Cardiac muscle cell (in vitro differentiated cells and primary cell): ENCODE data around the gene PFKFB2. TPM values are rescaled to one million over a fixed set of nuclear protein-coding genes. Genes with fewer than 3 reads are reported as not detected.

Source experiments
- DNase-seq, 2 donors: peaks; one replicate each; pipeline versions ENCODE4 v3.0.0 to v3.0.0-alpha.2; 2010 to 2017; ENCODE audit warnings: low read depth in 1 of 2, low spot score in 1 of 2
- H3K27ac ChIP-seq: fragments of 200-600 bp; sonication (generic); 2 replicates; pipeline ENCODE4 v1.5.1; 2016
- H3K27me3 ChIP-seq: fragments of 200-600 bp; sonication (generic); 2 replicates; pipeline ENCODE4 v1.6.0; 2016; ENCODE audit warnings: control low read depth
- H3K36me3 ChIP-seq: fragments of 200-600 bp; sonication (generic); 2 replicates; pipeline ENCODE4 v1.5.1; 2016; ENCODE audit warnings: control low read depth
- H3K4me1 ChIP-seq: fragments of 200-600 bp; sonication (generic); 2 replicates; pipeline ENCODE4 v1.8.1; 2017; ENCODE audit warnings: low read depth, mild to moderate bottlenecking, mixed run types
- H3K4me3 ChIP-seq: fragments of 200-600 bp; sonication (generic); 2 replicates; pipeline ENCODE4 v1.5.1; 2016; ENCODE audit warnings: mild to moderate bottlenecking
- H3K9me3 ChIP-seq: fragments of 200-600 bp; sonication (generic); 2 replicates; pipeline ENCODE4 v1.5.1; 2017; ENCODE audit warnings: low read depth, mild to moderate bottlenecking, control low read depth
- polyA plus RNA-seq: library from polyadenylated mRNA; unstranded; fragments of >200 nt; fragmentation: Nextera tagmentation; extraction: Ambion mirVana; gene quantifications from 2 replicates; pipeline ENCODE4 v1.2.1, GENCODE V29; 2016
- total RNA-seq: library from RNA; depleted of rRNA; stranded (reverse); fragments of >200 nt; gene quantifications from 2 replicates; pipeline ENCODE4 v1.2.3, GENCODE V29; 2016
- TF ChIP-seq, protein P1 (sequence below): IDR thresholded peaks from 2 replicates; pipeline ENCODE4 v1.5.1; 2012; ENCODE audit warnings: low read depth, mild to moderate bottlenecking, low read length

Gene PFKFB2
- total and polyA plus RNA-seq, 2 experiments from 2014 or later, result 3.6 to 6.0 TPM

DNA sequence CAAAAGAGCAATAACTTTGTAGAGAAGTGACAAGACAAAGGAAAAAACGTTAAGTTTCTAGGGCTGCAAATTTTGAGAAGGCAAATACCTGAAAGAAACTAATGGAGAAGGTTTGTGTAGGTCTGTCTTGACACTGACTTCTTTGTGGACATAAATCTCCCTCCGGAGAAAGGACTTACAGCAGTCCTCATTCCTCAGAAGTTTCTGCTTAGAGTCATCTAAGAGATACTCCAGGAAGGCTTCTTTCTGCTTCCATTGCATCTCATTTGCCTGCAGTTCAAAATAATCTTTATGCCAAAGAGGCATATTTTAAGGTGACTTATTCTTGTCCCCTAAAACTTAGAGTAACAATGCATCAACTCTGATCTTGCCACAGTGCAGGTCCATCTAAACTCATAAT is 31.2 kb downstream of the PFKFB2 start:
- Histone ChIP-seq H3K36me3 (no peaks in the 10 kb centered on the region), H3K27ac (no peak overlapping the region), H3K4me1 (peaks cover 2% of the 10 kb centered on the region), H3K9me3 (no peaks in the 10 kb centered on the region), H3K27me3 (no peaks in the 10 kb centered on the region), H3K4me3 (no peak overlapping the region)
- TF ChIP-seq, protein P1, sequence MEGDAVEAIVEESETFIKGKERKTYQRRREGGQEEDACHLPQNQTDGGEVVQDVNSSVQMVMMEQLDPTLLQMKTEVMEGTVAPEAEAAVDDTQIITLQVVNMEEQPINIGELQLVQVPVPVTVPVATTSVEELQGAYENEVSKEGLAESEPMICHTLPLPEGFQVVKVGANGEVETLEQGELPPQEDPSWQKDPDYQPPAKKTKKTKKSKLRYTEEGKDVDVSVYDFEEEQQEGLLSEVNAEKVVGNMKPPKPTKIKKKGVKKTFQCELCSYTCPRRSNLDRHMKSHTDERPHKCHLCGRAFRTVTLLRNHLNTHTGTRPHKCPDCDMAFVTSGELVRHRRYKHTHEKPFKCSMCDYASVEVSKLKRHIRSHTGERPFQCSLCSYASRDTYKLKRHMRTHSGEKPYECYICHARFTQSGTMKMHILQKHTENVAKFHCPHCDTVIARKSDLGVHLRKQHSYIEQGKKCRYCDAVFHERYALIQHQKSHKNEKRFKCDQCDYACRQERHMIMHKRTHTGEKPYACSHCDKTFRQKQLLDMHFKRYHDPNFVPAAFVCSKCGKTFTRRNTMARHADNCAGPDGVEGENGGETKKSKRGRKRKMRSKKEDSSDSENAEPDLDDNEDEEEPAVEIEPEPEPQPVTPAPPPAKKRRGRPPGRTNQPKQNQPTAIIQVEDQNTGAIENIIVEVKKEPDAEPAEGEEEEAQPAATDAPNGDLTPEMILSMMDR, result no peak
- DNase-seq, result no peak

DNA sequence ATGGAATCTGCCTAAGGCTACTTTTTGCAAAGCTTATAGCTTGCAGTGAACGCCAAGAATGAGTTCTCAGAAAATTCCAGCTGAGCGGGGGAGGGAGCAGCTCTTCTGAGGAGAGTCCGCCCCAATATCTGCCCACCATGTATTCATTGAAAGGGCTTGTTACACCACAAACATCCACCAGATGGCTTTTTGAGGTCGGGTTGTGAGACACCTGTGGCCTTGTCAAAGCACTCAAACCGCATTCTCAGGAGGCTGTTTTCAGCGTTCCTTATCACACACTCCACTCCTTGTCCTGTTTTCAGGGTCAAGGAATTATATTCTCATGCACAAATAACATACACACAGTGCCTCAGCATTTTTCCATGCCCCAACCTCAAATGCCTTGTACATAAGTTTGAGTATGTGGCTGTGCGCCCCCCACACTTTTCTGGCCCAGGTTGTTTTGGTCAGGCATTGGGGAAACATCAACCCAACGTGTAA is 31.7 kb downstream of the PFKFB2 start:
- Histone ChIP-seq H3K27me3 (no peaks in the 10 kb centered on the region), H3K27ac (no peak overlapping the region), H3K36me3 (no peaks in the 10 kb centered on the region), H3K4me3 (no peak overlapping the region), H3K9me3 (no peaks in the 10 kb centered on the region), H3K4me1 (peaks cover 2% of the 10 kb centered on the region)
- TF ChIP-seq, protein P1, result peak; percentile 66
- DNase-seq, result peak; percentile 79 to 83

DNA sequence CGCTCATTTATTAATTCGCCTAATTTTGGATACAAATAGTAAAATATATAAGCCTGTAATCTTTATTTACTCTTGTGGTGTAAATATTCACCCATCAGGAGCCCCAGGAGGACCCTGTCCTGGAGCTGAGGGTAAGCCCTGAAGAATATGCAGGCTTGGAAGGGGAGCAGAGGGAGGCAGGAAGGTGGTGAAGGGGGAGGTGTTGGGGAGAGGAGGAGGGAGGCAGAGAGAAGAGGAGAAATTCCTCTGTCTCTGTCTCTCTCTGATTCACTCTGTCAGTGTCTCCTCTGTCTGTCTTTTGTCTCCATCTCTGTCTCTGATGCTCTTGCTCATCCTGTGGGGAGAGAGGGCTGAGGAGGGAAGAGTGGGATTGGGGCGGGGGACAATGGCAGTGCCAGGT is 32.8 kb downstream of the PFKFB2 start:
- TF ChIP-seq, protein P1, result no peak
- no peak for DNase-seq
- H3K27ac ChIP-seq, result no peak overlapping the region
- H3K27me3 ChIP-seq, result no peaks in the 10 kb centered on the region
- peaks cover 2% of the 10 kb centered on the region for H3K4me1 ChIP-seq
- no peaks in the 10 kb centered on the region for H3K9me3 ChIP-seq
- no peaks in the 10 kb centered on the region for H3K36me3 ChIP-seq
- no peak overlapping the region for H3K4me3 ChIP-seq

DNA sequence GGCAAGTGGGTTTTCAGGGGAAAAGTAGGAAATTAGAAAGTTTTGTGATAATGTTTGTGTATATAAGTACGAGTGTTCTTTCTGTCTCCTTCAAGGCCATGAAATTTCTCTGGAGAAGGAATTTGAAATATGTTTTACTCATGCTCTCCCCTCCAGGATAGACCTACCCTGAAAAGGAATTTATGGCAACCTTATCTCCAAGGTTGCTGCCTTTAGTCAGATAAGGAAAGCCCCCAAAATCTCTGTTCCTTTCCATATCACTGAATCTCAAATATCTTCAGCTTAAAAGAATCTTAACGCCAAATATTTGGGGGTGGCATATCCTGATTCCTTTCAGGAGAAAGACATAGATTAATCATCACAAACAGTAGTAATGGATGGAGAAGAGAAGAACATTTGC is 35.1 kb downstream of the PFKFB2 start:
- DNase-seq, result peak in 1 of 2 donors; percentile 5
- Histone ChIP-seq H3K36me3 (no peaks in the 10 kb centered on the region), H3K27ac (no peak overlapping the region), H3K4me3 (no peak overlapping the region), H3K27me3 (no peaks in the 10 kb centered on the region), H3K4me1 (peaks cover 2% of the 10 kb centered on the region), H3K9me3 (no peaks in the 10 kb centered on the region)
- TF ChIP-seq, protein P1, result no peak

- no peaks in the 10 kb centered on the region for H3K27me3 ChIP-seq
- H3K9me3 ChIP-seq, result no peaks in the 10 kb centered on the region
- TF ChIP-seq, protein P1, result no peak
- H3K4me3 ChIP-seq, result no peak within 1 kb of the TSS
- DNase-seq, result peak in 1 of 2 donors; percentile 2
- H3K27ac ChIP-seq, result no peak within 1 kb of the TSS
- peaks cover 2% of the 10 kb centered on the region for H3K4me1 ChIP-seq
- no peaks in the 10 kb centered on the region for H3K36me3 ChIP-seq
These were observed 35.9 kb downstream of the PFKFB2 start, which contains the start of gene C4BPB for GRCh38 chr1:207088701-207089626. C4BPB (plus strand) TSS chr1:207088860; CDS start chr1:207089532, 672 bp downstream.
